Coronary artery (tissue), 2 donors: ENCODE results near the gene KMT5B.
A peak's percentile ranks its signal among the peaks of the same experiment; 100 is the strongest.

ENCODE experiments used
- DNase-seq: peaks from one replicate; pipeline ENCODE4 v3.0.0-alpha.2; 2017; ENCODE audit warnings: low spot score
- H3K27ac ChIP-seq, 2 donors: fragments of 200-600 bp; sonication (generic); one replicate each; pipeline ENCODE4 v1.5.1; 2016 to 2019
- H3K4me3 ChIP-seq: fragments of 200-600 bp; sonication (generic); 2 replicates; pipeline ENCODE4 v1.5.1; 2016; ENCODE audit warnings: mild to moderate bottlenecking, moderate library complexity
- TF ChIP-seq, protein P1 (sequence below): fragments of 200-600 bp; sonication (generic); IDR thresholded peaks from one replicate; pipeline ENCODE4 v1.5.1; 2019; ENCODE audit warnings: antibody characterized with exemption

KMT5B gene

GRCh38 chr11:68128682-68129327, 84.3 kb downstream of the KMT5B start:
- peak overlapping the region; percentile 71 for H3K4me3 ChIP-seq
- TF ChIP-seq, protein P1, sequence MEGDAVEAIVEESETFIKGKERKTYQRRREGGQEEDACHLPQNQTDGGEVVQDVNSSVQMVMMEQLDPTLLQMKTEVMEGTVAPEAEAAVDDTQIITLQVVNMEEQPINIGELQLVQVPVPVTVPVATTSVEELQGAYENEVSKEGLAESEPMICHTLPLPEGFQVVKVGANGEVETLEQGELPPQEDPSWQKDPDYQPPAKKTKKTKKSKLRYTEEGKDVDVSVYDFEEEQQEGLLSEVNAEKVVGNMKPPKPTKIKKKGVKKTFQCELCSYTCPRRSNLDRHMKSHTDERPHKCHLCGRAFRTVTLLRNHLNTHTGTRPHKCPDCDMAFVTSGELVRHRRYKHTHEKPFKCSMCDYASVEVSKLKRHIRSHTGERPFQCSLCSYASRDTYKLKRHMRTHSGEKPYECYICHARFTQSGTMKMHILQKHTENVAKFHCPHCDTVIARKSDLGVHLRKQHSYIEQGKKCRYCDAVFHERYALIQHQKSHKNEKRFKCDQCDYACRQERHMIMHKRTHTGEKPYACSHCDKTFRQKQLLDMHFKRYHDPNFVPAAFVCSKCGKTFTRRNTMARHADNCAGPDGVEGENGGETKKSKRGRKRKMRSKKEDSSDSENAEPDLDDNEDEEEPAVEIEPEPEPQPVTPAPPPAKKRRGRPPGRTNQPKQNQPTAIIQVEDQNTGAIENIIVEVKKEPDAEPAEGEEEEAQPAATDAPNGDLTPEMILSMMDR, result no peak
- no peak for DNase-seq
- peak overlapping the region; percentile 33 to 82 for H3K27ac ChIP-seq

GRCh38 chr11:68127714-68128681, 85.1 kb downstream of the KMT5B start:
- Histone ChIP-seq H3K27ac (peak overlapping the region; percentile 33 to 82), H3K4me3 (peak overlapping the region; percentile 71)
- TF ChIP-seq, protein P1, result no peak
- no peak for DNase-seq

GRCh38 chr11:68125164-68125563, 87.9 kb downstream of the KMT5B start:
- no peak overlapping the region for H3K27ac ChIP-seq

GRCh38 chr11:68122936-68123539, 90.1 kb downstream of the KMT5B start:
- no peak for DNase-seq

More at GRCh38 chr11:68125164-68125563, 87.9 kb downstream of the KMT5B start:
- DNase-seq, result no peak
- TF ChIP-seq, protein P1, result no peak
- no peak overlapping the region for H3K4me3 ChIP-seq

GRCh38 chr11:68121067-68121899, 91.8 kb downstream of the KMT5B start, which contains the start of gene CHKA:
CHKA (minus strand) TSS chr11:68121388; CDS start chr11:68121177, 211 bp downstream.
- TF ChIP-seq, protein P1, result no peak
- Histone ChIP-seq H3K4me3 (peak within 1 kb of the TSS; percentile 92), H3K27ac (peak within 1 kb of the TSS; percentile 96 to 99)
- DNase-seq, result peak; percentile 93

More at GRCh38 chr11:68122936-68123539, 90.1 kb downstream of the KMT5B start:
- TF ChIP-seq, protein P1, result no peak
- Histone ChIP-seq H3K4me3 (no peak overlapping the region), H3K27ac (no peak overlapping the region)
